Neural cell (in vitro differentiated cells): ENCODE data around the gene NDUFAF2.

Source experiments
- CTCF ChIP-seq: fragments of 450-650 bp; IDR thresholded peaks from 2 replicates; pipeline ENCODE4 v1.5.1; 2014; ENCODE audit warnings: antibody characterized with exemption, mild to moderate bottlenecking, moderate library complexity; ENCODE audit not compliant: poor library complexity, severe bottlenecking
- EP300 ChIP-seq: fragments of 450-650 bp; conservative IDR thresholded peaks from 2 replicates; pipeline ENCODE4 v1.6.1; 2014; ENCODE audit warnings: antibody characterized with exemption, mild to moderate bottlenecking, moderate library complexity; ENCODE audit not compliant: poor library complexity, severe bottlenecking
- EZH2 ChIP-seq: fragments of 200-600, 300-800 bp; shearing (Covaris generic), sonication (generic); IDR thresholded peaks from 2 replicates; pipeline ENCODE4 v1.6.1; 2014; ENCODE audit warnings: antibody characterized with exemption, low read length, borderline replicate concordance, mild to moderate bottlenecking; ENCODE audit not compliant: insufficient read depth, poor library complexity, severe bottlenecking
- MXI1 ChIP-seq: fragments of 450-650 bp; conservative IDR thresholded peaks from 2 replicates; pipeline ENCODE4 v1.6.1; 2014; ENCODE audit warnings: antibody characterized with exemption, mild to moderate bottlenecking; ENCODE audit not compliant: poor library complexity, severe bottlenecking
- POLR2AphosphoS5 ChIP-seq: IDR thresholded peaks from 2 replicates; pipeline ENCODE4 v1.6.1; 2012
- RAD21 ChIP-seq: fragments of 450-650 bp; conservative IDR thresholded peaks from 2 replicates; pipeline ENCODE4 v1.6.1; 2014; ENCODE audit warnings: antibody characterized with exemption, mild to moderate bottlenecking, moderate library complexity
- REST ChIP-seq: IDR thresholded peaks from 2 replicates; pipeline ENCODE4 v1.6.1; 2012; ENCODE audit warnings: borderline replicate concordance
- SMC3 ChIP-seq: fragments of 450-650 bp; conservative IDR thresholded peaks from 2 replicates; pipeline ENCODE4 v1.6.1; 2014; ENCODE audit warnings: antibody characterized with exemption, mild to moderate bottlenecking, moderate library complexity; ENCODE audit not compliant: poor library complexity
- TAF1 ChIP-seq: IDR thresholded peaks from 2 replicates; pipeline ENCODE4 v1.6.1; 2012; ENCODE audit warnings: low read depth

GRCh38 chr5:61168951-61169350, 223.9 kb downstream of the NDUFAF2 start:
- TF ChIP-seq CTCF (no peak), POLR2AphosphoS5 (no peak), EP300 (no peak), EZH2 (no peak), MXI1 (no peak), TAF1 (no peak), REST (no peak), SMC3 (no peak), RAD21 (no peak)
